GM18519 (cell line): ENCODE data around the gene GAGE10.
"Not testable (repeated sequence)": the region's sequence is repeated elsewhere in the genome, so short reads cannot be mapped to it uniquely, and the experiment has no call there.

ENCODE experiments used
- ATAC-seq: cut with Tn5 transposase; IDR thresholded peaks from one replicate; pipeline ENCODE4 v1.9.1; 2021; ENCODE audit warnings: mild to moderate bottlenecking, moderate library complexity; ENCODE audit not compliant: unreplicated experiment, low FRiP score

The GAGE10 gene

DNA sequence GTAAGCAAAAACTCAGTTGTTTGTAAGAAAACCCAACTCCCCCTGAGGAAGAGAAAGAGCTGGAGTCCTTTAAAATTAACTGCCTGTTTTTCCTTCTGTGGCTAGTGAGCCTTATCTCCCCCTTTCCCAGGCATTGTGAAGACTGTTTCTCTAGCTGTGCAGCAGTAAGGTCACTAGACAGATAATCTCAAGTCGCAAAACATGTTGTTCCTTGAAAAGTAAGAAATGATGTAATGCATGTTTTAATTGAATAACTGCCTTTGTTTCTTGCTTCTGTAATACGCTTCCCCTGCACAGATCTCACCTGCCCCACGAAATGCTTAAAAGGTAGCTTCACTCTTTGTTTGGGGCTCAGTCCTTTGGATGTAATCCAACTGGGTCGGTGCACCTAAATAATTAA is 12.6 kb downstream of the GAGE10 start:
- no peak for ATAC-seq

DNA sequence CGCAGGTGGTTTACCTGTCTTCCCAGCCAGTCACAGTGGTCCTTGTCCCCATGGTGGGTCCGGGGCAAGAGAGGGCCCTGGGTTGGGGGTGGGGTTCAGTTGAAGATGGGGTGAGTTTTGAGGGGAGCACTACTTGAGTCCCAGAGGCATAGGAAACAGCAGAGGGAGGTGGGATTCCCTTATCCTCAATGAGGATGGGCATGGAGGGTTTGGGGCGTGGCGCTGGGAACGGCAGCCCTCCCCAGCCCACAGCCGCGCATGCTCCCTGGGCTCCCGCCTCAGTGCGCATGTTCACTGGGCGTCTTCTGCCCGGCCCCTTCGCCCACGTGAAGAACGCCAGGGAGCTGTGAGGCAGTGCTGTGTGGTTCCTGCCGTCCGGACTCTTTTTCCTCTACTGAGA is 18.3 kb downstream of the GAGE10 start, which contains the start of gene GAGE12J:
Gene GAGE12J, plus strand, starts transcription at position 301 of the 400 bp plus-strand sequence. CDS start 1,157 bp downstream, outside the sequence.
- not testable (repeated sequence) for ATAC-seq

DNA sequence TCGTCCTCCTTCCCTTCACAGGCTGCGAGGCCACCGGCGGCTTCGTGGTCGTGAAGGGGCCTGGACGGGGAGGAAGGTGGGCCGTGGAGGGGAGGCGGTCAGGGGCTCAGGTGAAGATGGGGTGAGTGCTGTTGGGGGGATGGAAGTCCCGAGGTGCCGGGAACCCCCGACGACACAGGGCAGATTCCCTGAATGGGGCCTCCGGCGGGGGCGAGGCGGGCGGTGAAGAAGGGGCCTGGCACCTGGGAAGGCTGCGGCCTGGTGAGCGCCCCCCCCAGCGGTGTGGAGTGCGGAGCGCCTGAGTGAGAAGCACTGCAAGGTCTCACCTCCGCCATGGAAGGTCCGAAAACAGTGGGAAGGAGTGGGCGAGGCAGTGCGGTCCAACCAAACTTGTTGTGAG is 18.8 kb downstream of the GAGE10 start:
- not testable (repeated sequence) for ATAC-seq

DNA sequence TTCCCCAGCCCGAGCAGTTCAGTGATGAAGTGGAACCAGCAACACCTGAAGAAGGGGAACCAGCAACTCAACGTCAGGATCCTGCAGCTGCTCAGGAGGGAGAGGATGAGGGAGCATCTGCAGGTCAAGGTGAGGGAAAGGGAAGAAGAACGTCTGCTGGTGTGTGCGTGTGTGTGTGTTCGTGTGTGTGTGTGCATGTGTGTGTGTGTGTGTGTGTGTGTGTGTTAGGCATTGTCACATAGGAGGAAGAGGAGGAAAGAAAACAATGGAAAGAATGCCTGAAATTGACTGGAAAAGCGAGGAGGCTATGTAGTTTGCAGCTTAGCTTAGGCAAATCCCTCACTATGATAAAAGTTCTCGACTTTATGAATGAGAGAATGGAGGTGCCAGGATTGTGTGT is 20.3 kb downstream of the GAGE10 start:
- ATAC-seq, result not testable (repeated sequence)

DNA sequence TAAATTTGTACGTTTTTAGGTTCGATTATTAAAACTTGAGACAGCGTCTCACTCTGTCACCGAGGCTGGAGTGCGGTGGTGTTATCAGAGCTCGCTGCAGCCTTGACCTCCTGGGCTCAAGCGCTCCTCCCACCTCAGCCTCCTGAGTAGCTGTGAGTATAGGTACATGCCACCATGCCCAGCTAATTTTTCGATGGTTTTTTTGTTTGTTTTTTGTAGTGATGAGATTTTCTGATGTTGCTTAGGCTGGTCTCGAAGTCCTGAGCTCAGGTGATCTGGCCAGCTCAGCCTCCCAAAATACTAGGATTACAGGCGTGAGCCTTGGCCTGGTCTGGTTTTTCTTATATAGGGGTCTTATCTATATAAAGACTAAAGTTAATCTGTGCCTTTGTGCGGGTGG is 27.0 kb downstream of the GAGE10 start:
- ATAC-seq, result not testable (repeated sequence)

DNA sequence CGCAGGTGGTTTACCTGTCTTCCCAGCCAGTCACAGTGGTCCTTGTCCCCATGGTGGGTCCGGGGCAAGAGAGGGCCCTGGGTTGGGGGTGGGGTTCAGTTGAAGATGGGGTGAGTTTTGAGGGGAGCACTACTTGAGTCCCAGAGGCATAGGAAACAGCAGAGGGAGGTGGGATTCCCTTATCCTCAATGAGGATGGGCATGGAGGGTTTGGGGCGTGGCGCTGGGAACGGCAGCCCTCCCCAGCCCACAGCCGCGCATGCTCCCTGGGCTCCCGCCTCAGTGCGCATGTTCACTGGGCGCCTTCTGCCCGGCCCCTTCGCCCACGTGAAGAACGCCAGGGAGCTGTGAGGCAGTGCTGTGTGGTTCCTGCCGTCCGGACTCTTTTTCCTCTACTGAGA is 27.8 kb downstream of the GAGE10 start, which contains the start of gene GAGE13:
Gene GAGE13, plus strand, starts transcription at position 301 of the 400 bp plus-strand sequence. CDS start 1,156 bp downstream, outside the sequence.
- ATAC-seq, result not testable (repeated sequence)

DNA sequence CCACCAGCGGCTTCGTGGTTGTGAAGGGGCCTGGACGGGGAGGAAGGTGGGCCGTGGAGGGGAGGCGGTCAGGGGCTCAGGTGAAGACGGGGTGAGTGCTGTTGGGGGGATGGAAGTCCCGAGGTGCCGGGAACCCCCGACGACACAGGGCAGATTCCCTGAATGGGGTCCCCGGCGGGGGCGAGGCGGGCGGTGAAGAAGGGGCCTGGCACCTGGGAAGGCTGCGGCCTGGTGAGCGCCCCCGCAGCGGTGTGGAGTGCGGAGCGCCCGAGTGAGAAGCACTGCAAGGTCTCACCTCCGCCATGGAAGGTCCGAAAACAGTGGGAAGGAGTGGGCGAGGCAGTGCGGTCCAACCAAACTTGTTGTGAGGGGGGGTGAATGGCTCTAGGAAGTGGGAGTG is 28.4 kb downstream of the GAGE10 start:
- ATAC-seq, result not testable (repeated sequence)

DNA sequence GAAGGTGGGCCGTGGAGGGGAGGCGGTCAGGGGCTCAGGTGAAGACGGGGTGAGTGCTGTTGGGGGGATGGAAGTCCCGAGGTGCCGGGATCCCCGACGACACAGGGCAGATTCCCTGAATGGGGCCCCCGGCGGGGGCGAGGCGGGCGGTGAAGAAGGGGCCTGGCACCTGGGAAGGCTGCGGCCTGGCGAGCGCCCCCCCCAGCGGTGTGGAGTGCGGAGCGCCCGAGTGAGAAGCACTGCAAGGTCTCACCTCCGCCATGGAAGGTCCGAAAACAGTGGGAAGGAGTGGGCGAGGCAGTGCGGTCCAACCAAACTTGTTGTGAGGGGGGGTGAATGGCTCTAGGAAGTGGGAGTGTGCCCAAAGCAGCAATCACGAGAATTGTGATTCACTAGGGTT is 38.0 kb downstream of the GAGE10 start:
- not testable (repeated sequence) for ATAC-seq

DNA sequence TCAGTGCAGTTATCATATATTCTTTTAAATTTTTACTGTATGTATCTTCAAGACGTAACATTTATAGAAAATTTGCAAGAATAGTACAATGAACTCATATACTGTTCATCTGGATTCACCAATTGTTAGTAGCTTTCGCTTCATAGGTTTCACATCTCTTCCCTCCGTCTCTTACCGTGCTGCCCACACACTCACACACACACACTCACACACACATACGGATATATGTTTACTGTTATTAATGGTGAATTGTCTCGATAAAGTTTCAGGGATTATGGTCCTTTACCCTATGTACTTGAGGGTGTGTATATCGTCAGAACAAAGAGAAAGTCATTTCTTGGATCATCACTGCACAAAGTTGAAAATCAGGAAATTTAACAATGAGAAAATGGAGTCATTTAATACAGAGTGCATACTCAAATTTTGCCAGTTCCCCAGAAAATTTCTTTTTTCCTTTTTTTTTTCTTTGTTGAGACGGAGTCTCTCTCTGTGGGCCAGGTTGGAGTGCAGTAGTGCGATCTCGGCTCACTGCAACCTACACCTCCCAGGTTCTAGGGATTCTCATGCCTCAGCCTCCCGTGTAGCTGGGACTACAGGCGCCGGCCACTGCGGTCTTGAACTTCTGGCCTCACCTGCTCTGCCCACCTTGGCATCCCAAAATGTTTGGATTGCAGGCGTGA is 41.2 kb downstream of the GAGE10 start:
- not testable (repeated sequence) for ATAC-seq

DNA sequence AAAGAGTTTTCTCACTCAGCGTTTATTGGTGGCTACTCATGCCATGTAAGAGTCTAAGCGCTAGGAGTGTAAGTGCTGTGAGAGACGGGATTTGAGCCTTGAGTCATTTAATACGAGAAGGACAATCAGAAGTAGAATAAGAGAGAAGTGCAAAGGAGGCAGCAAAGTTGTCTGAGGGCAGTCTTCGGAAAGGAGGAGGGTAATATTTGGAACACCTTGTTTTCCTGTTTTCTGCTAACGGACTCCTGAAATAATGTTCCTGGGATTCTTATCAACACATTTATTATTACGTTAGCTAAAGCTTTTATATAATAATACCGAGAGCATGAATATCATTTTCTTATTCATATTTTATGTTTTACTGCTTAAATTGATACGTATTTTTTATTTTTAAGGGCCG is 42.0 kb downstream of the GAGE10 start:
- not testable (repeated sequence) for ATAC-seq

DNA sequence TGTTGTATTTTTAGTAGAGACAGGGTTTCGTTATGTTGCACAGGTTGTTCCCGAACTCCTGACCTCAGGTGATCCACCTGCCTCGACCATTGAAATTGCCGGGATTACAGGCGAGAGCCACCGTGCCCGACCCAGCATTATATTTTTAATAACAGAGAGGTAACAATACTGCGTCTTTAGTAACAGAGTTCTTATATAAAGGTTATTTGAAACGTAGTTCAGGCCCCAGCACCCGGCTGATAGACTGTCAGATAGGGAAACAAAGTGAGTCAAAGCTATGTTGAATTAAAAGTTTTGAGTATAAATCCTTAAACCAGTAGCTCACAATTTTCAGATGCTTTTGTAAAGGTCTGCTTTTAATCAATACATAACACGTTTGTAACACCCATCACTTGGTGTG is 42.7 kb downstream of the GAGE10 start:
- ATAC-seq, result not testable (repeated sequence)
